CD14-positive monocyte (primary cell): ENCODE results near the gene SRD5A3. TPM values are rescaled to one million over a fixed set of nuclear protein-coding genes. Genes with fewer than 3 reads are reported as not detected.

Experiments used
- DNase-seq, 3 donors: peaks; one replicate each; pipeline ENCODE4 v3.0.0-alpha.2; 2011 to 2022
- H2AFZ ChIP-seq: 2 replicates; pipeline ENCODE4 v1.6.0; 2012; ENCODE audit warnings: mild to moderate bottlenecking, low read depth, low read length, inconsistent platforms; ENCODE audit not compliant: insufficient read depth, poor library complexity, severe bottlenecking
- H3K27ac ChIP-seq, 2 donors: 1 replicate in 1 of 2; 2 replicates in 1 of 2; pipeline ENCODE4 v1.5.1; 2012 to 2013; ENCODE audit warnings: low read length in 2 of 2, control low read depth in 1 of 2, inconsistent platforms in 1 of 2, low read depth in 1 of 2, mild to moderate bottlenecking in 1 of 2
- H3K27me3 ChIP-seq, 2 donors: one replicate each; pipeline versions ENCODE4 v1.6.0 to v1.6.1; 2011 to 2013; ENCODE audit warnings: low read length in 2 of 2; ENCODE audit not compliant: control insufficient read depth in 2 of 2, insufficient read depth in 2 of 2
- H3K36me3 ChIP-seq, 2 donors: replicated peaks in 1 of 2; 1 replicate in 1 of 2; 2 replicates in 1 of 2; pipeline versions ENCODE4 v1.5.1 to v1.6.1; 2012 to 2013; ENCODE audit warnings: low read length in 2 of 2, control low read depth in 1 of 2, inconsistent platforms in 1 of 2, mild to moderate bottlenecking in 1 of 2; ENCODE audit not compliant: insufficient read depth in 2 of 2, control insufficient read depth in 1 of 2
- H3K4me1 ChIP-seq, 2 donors: 1 replicate in 1 of 2; 2 replicates in 1 of 2; pipeline versions ENCODE4 v1.5.1 to v1.6.1; 2012 to 2013; ENCODE audit warnings: low read length in 2 of 2, control low read depth in 1 of 2, inconsistent platforms in 1 of 2, mild to moderate bottlenecking in 1 of 2, moderate library complexity in 1 of 2; ENCODE audit not compliant: insufficient read depth in 2 of 2, control insufficient read depth in 1 of 2
- H3K4me2 ChIP-seq: replicated peaks from 2 replicates; pipeline ENCODE3; 2012; ENCODE audit warnings: low read length, moderate library complexity, mild to moderate bottlenecking; ENCODE audit not compliant: poor library complexity, severe bottlenecking; ENCODE audit errors: extremely low read depth
- H3K4me3 ChIP-seq, 3 experiments: fragments of 200-600 bp in 1 of 3; sonication (generic) in 1 of 3; replicated peaks in 1 of 3; 1 replicate in 2 of 3; 2 replicates in 1 of 3; pipeline ENCODE4 v1.5.1; 2011 to 2013; ENCODE audit warnings: low read length in 3 of 3, mild to moderate bottlenecking in 3 of 3, control low read depth in 2 of 3, low read depth in 2 of 3, inconsistent platforms in 1 of 3, moderate library complexity in 1 of 3
- H3K79me2 ChIP-seq: 2 replicates; pipeline ENCODE4 v1.6.0; 2012; ENCODE audit warnings: mild to moderate bottlenecking, control low read depth, inconsistent platforms, low read length, moderate library complexity; ENCODE audit not compliant: insufficient read depth
- H3K9ac ChIP-seq: 2 replicates; pipeline ENCODE4 v1.6.0; 2017; ENCODE audit warnings: low read length, mild to moderate bottlenecking; ENCODE audit not compliant: insufficient read depth, poor library complexity, severe bottlenecking
- H3K9me3 ChIP-seq, 2 donors: replicated peaks in 1 of 2; 1 replicate in 1 of 2; 2 replicates in 1 of 2; pipeline versions ENCODE4 v1.5.1 to v1.6.1; 2012 to 2013; ENCODE audit warnings: low read length in 2 of 2, control low read depth in 1 of 2; ENCODE audit not compliant: control insufficient read depth in 1 of 2, insufficient read depth in 1 of 2
- H4K20me1 ChIP-seq: 2 replicates; pipeline ENCODE4 v1.6.0; 2012; ENCODE audit warnings: mild to moderate bottlenecking, low read length, control low read depth, moderate library complexity; ENCODE audit not compliant: insufficient read depth
- H3K27ac Mint-ChIP-seq, 7 donors: one replicate each; pipeline ENCODE4 v1.8.0; 2020; ENCODE audit warnings: mild to moderate bottlenecking in 7 of 7, mixed read lengths in 7 of 7, moderate library complexity in 6 of 7, inconsistent platforms in 2 of 7
- H3K27me3 Mint-ChIP-seq, 3 donors: one replicate each; pipeline ENCODE4 v1.8.0; 2021 to 2022; ENCODE audit warnings: low read depth in 3 of 3, mild to moderate bottlenecking in 3 of 3, mixed read lengths in 3 of 3, moderate library complexity in 3 of 3, inconsistent platforms in 1 of 3
- H3K36me3 Mint-ChIP-seq, 2 donors: one replicate each; pipeline ENCODE4 v1.8.0; 2020; ENCODE audit warnings: mixed read lengths in 2 of 2, inconsistent platforms in 1 of 2, mild to moderate bottlenecking in 1 of 2
- H3K4me1 Mint-ChIP-seq: one replicate; pipeline ENCODE4 v1.8.0; 2020; ENCODE audit warnings: mild to moderate bottlenecking, mixed read lengths
- H3K4me3 Mint-ChIP-seq, 2 donors: one replicate each; pipeline ENCODE4 v1.8.0; 2020; ENCODE audit warnings: mild to moderate bottlenecking in 2 of 2, mixed read lengths in 2 of 2, moderate library complexity in 1 of 2
- H3K9me3 Mint-ChIP-seq, 7 donors: one replicate each; pipeline ENCODE4 v1.8.0; 2020 to 2022; ENCODE audit warnings: mixed read lengths in 7 of 7, mild to moderate bottlenecking in 6 of 7, moderate library complexity in 6 of 7, inconsistent platforms in 2 of 7
- CTCF ChIP-seq: fragments of 200-600 bp; IDR thresholded peaks from one replicate; pipeline ENCODE4 v1.8.0; 2022; ENCODE audit warnings: antibody characterized with exemption, mild to moderate bottlenecking
- WGBS: methylation state at CpG from one replicate; pipeline ENCODE4 v1.1.5; 2013; ENCODE audit warnings: missing lambda C conversion rate; ENCODE audit not compliant: insufficient coverage; 5-methylcytosine and 5-hydroxymethylcytosine counted together
- intact Hi-C, 2 donors: fragments of 100-400 bp; cut with micrococcal nuclease; formaldehyde crosslinking; loops; one replicate each; pipeline versions ENCODE4 v1.15.0 to v1.15.1; 2023
- polyA plus RNA-seq, 3 donors: library from polyadenylated mRNA; depleted of rRNA in 1 of 3; unstranded in 2 of 3; stranded (reverse) in 1 of 3; fragments of 300-500 nt in 2 of 3; fragments of >200 nt in 1 of 3; fragmentation: Illumina TruSeq in 2 of 3; gene quantifications; 1 replicate in 2 of 3; 2 replicates in 1 of 3; pipeline ENCODE4 v1.2.3, GENCODE V29; 2012 to 2021

The SRD5A3 gene
- polyA plus RNA-seq, 3 donors, result 5.9 to 26.2 (median 16.2) TPM

- Histone ChIP-seq H3K4me3 (peak within 1 kb of the TSS; percentile 89 to 96 (median 93)), H3K9ac (peak within 1 kb of the TSS; percentile 95), H3K27me3 (no peaks in the 10 kb centered on the region), H3K27ac (peak within 1 kb of the TSS; percentile 89 to 94), H3K4me2 (peak within 1 kb of the TSS; percentile 97), H3K79me2 (peaks cover 49% of the 10 kb centered on the region), H3K36me3 (peaks cover 8 to 12% of the 10 kb centered on the region in 2 donors), H3K9me3 (no peaks in the 10 kb centered on the region), H4K20me1 (peaks cover 47% of the 10 kb centered on the region), H2AFZ (peak within 1 kb of the TSS; percentile 60), H3K4me1 (peaks cover 30 to 37% of the 10 kb centered on the region in 2 donors)
- intact Hi-C loops, result loop anchor here (5.0 kb wide), 2 partner anchors 48 to 152 kb away; partner anchors contain the start of genes CLOCK (in 2 of the 2) and SRD5A3 (in 1 of the 2)
- Mint-ChIP-seq H3K9me3 (peaks cover 0 to 2% (median 0%) of the 10 kb centered on the region in 7 donors), H3K4me3 (peak within 1 kb of the TSS; percentile 96 to 99), H3K36me3 (peaks cover 14 to 24% of the 10 kb centered on the region in 2 donors), H3K27me3 (peaks cover 0 to 6% (median 0%) of the 10 kb centered on the region in 3 donors), H3K27ac (peak within 1 kb of the TSS; percentile 98 to 100 (median 100)), H3K4me1 (peaks cover 38% of the 10 kb centered on the region)
- TF ChIP-seq CTCF, result no peak
- DNase-seq, result peak; percentile 92 to 94 (median 94)
- WGBS, result under 1% methylated on average over 93 of the region's 95 CpGs
Observed at GRCh38 chr4:55395529-55396307, 49.7 kb downstream of the SRD5A3 start, which contains the start of gene TMEM165. Gene TMEM165 (plus strand): TSS chr4:55395957. CDS start chr4:55396190, 233 bp downstream.

- Histone ChIP-seq H3K9me3 (no peaks in the 10 kb centered on the region), H3K9ac (peak overlapping the region; percentile 95), H3K4me3 (peak overlapping the region; percentile 89 to 96 (median 93)), H3K79me2 (peaks cover 57% of the 10 kb centered on the region), H3K4me2 (peak overlapping the region; percentile 97), H2AFZ (peak overlapping the region; percentile 60), H3K27ac (peak overlapping the region; percentile 89 to 94), H3K4me1 (peaks cover 30 to 37% of the 10 kb centered on the region in 2 donors), H4K20me1 (peaks cover 55% of the 10 kb centered on the region), H3K36me3 (peaks cover 15 to 20% of the 10 kb centered on the region in 2 donors), H3K27me3 (no peaks in the 10 kb centered on the region)
- H3K9me3 Mint-ChIP-seq, result no peaks in the 10 kb centered on the region
- peak overlapping the region; percentile 96 to 99 for H3K4me3 Mint-ChIP-seq
- peak in 2 of 3 donors; percentile 39 to 49 for DNase-seq
- H3K27ac Mint-ChIP-seq, result peak overlapping the region; percentile 97 to 100 (median 99)
- intact Hi-C loops, result loop anchor here (5.0 kb wide), 2 partner anchors 49 to 151 kb away; partner anchors contain the start of genes CLOCK (in 2 of the 2) and SRD5A3 (in 1 of the 2)
- TF ChIP-seq CTCF, result no peak
- peaks cover 21 to 31% of the 10 kb centered on the region in 2 donors for H3K36me3 Mint-ChIP-seq
- peaks cover 44% of the 10 kb centered on the region for H3K4me1 Mint-ChIP-seq
- peaks cover 0 to 4% (median 0%) of the 10 kb centered on the region in 3 donors for H3K27me3 Mint-ChIP-seq
- 1% methylated on average over 29 of the region's 41 CpGs for WGBS
Observed at GRCh38 chr4:55396308-55397125, 50.5 kb downstream of the SRD5A3 start.
